ENCODE results near the gene IMMP2L. TPM values are rescaled to one million over a fixed set of nuclear protein-coding genes. Genes with fewer than 3 reads are reported as not detected.

Gene IMMP2L
- total RNA-seq, 1 donor from 2014 or later, result 21.5 TPM

- DNase-seq (ENCODE audit: low spot score), result no peak
- H3K9me3 Mint-ChIP-seq, result no peaks in the 10 kb centered on the region
- no peaks in the 10 kb centered on the region for H3K27me3 Mint-ChIP-seq (ENCODE audit: insufficient read depth, low read depth)
Observed at GRCh38 chr7:110905773-110906566, 656.3 kb downstream of the IMMP2L start.

GRCh38 chr7:110898516-110898915 lies 663.8 kb downstream of the IMMP2L start:
- Histone ChIP-seq H4K20me1 (ENCODE audit: low read depth) (no peaks in the 10 kb centered on the region), H3K9ac (no peak overlapping the region), H3K4me2 (no peak overlapping the region), H3K27me3 (no peaks in the 10 kb centered on the region), H3K4me3 (no peak overlapping the region), H2AFZ (replicated peaks) (no peak overlapping the region), H3K79me2 (ENCODE audit: low read depth) (no peaks in the 10 kb centered on the region), H3F3A (ENCODE audit: low read depth) (no peaks in the 10 kb centered on the region), H3K27ac (no peak overlapping the region), H3K4me1 (no peaks in the 10 kb centered on the region), H3K36me3 (no peaks in the 10 kb centered on the region), H3K9me3 (ENCODE audit: low read depth) (peaks cover 6% of the 10 kb centered on the region)
- Mint-ChIP-seq H3K36me3 (no peaks in the 10 kb centered on the region), H3K27ac (no peak overlapping the region), H3K27me3 (ENCODE audit: insufficient read depth, low read depth) (no peaks in the 10 kb centered on the region), H3K4me1 (no peaks in the 10 kb centered on the region), H3K9me3 (peaks cover 14% of the 10 kb centered on the region), H3K4me3 (no peak overlapping the region)
- DNase-seq (ENCODE audit: low spot score), result no peak
- TF ChIP-seq CTCF (IDR thresholded peaks at IDR 0.05) (no peak), EZH2phosphoT487 (IDR thresholded peaks at IDR 0.05) (no peak), EZH2 (IDR thresholded peaks at IDR 0.05) (no peak)

More at GRCh38 chr7:110905773-110906566, 656.3 kb downstream of the IMMP2L start:
- Mint-ChIP-seq H3K27ac (no peak overlapping the region), H3K4me3 (no peak overlapping the region), H3K4me1 (no peaks in the 10 kb centered on the region), H3K36me3 (no peaks in the 10 kb centered on the region)
- Histone ChIP-seq H3K9ac (no peak overlapping the region), H3K36me3 (no peaks in the 10 kb centered on the region), H3K4me3 (no peak overlapping the region), H3K27ac (no peak overlapping the region), H3K27me3 (no peaks in the 10 kb centered on the region), H4K20me1 (ENCODE audit: low read depth) (no peaks in the 10 kb centered on the region), H3K4me2 (no peak overlapping the region), H3K4me1 (no peaks in the 10 kb centered on the region), H2AFZ (replicated peaks) (no peak overlapping the region), H3K79me2 (ENCODE audit: low read depth) (no peaks in the 10 kb centered on the region), H3F3A (ENCODE audit: low read depth) (no peaks in the 10 kb centered on the region), H3K9me3 (ENCODE audit: low read depth) (no peaks in the 10 kb centered on the region)
- TF ChIP-seq EZH2phosphoT487 (IDR thresholded peaks at IDR 0.05) (no peak), CTCF (IDR thresholded peaks at IDR 0.05) (no peak), EZH2 (IDR thresholded peaks at IDR 0.05) (no peak)

GRCh38 chr7:110897538-110897937 lies 664.8 kb downstream of the IMMP2L start:
- H3K36me3 Mint-ChIP-seq, result no peaks in the 10 kb centered on the region

GRCh38 chr7:110894111-110894510 lies 668.2 kb downstream of the IMMP2L start:
- Histone ChIP-seq H3K36me3 (no peaks in the 10 kb centered on the region), H3K27me3 (no peaks in the 10 kb centered on the region), H2AFZ (replicated peaks) (no peak overlapping the region), H3K9me3 (ENCODE audit: low read depth) (peaks cover 6% of the 10 kb centered on the region), H3K79me2 (ENCODE audit: low read depth) (no peaks in the 10 kb centered on the region), H3F3A (ENCODE audit: low read depth) (no peaks in the 10 kb centered on the region), H3K4me1 (no peaks in the 10 kb centered on the region), H3K4me2 (no peak overlapping the region), H3K4me3 (no peak overlapping the region), H3K27ac (no peak overlapping the region), H3K9ac (no peak overlapping the region), H4K20me1 (ENCODE audit: low read depth) (no peaks in the 10 kb centered on the region)
- DNase-seq (ENCODE audit: low spot score), result no peak
- H3K27me3 Mint-ChIP-seq (ENCODE audit: insufficient read depth, low read depth), result no peaks in the 10 kb centered on the region
- no peaks in the 10 kb centered on the region for H3K4me1 Mint-ChIP-seq
- H3K4me3 Mint-ChIP-seq, result no peak overlapping the region
- TF ChIP-seq EZH2 (IDR thresholded peaks at IDR 0.05), result no peak
- no peak for TF ChIP-seq EZH2phosphoT487 (IDR thresholded peaks at IDR 0.05)
- no peak for TF ChIP-seq CTCF (IDR thresholded peaks at IDR 0.05)
- H3K36me3 Mint-ChIP-seq, result no peaks in the 10 kb centered on the region
- H3K9me3 Mint-ChIP-seq, result peaks cover 14% of the 10 kb centered on the region
- H3K27ac Mint-ChIP-seq, result no peak overlapping the region

More at GRCh38 chr7:110897538-110897937, 664.8 kb downstream of the IMMP2L start:
- H3F3A ChIP-seq (ENCODE audit: low read depth), result no peaks in the 10 kb centered on the region
- no peaks in the 10 kb centered on the region for H3K79me2 ChIP-seq (ENCODE audit: low read depth)
- TF ChIP-seq EZH2 (IDR thresholded peaks at IDR 0.05), result no peak
- H3K9me3 ChIP-seq (ENCODE audit: low read depth), result peaks cover 6% of the 10 kb centered on the region
- peaks cover 14% of the 10 kb centered on the region for H3K9me3 Mint-ChIP-seq
- H3K27me3 Mint-ChIP-seq (ENCODE audit: insufficient read depth, low read depth), result no peaks in the 10 kb centered on the region
- H3K4me3 ChIP-seq, result no peak overlapping the region
- no peak overlapping the region for H3K4me2 ChIP-seq
- DNase-seq (ENCODE audit: low spot score), result no peak
- no peak overlapping the region for H3K27ac Mint-ChIP-seq
- H3K27ac ChIP-seq, result no peak overlapping the region
- no peaks in the 10 kb centered on the region for H3K4me1 Mint-ChIP-seq
- H4K20me1 ChIP-seq (ENCODE audit: low read depth), result no peaks in the 10 kb centered on the region
- no peaks in the 10 kb centered on the region for H3K4me1 ChIP-seq
- no peak overlapping the region for H3K4me3 Mint-ChIP-seq
- no peaks in the 10 kb centered on the region for H3K36me3 ChIP-seq
- H2AFZ ChIP-seq (replicated peaks), result no peak overlapping the region
- no peaks in the 10 kb centered on the region for H3K27me3 ChIP-seq
- H3K9ac ChIP-seq, result no peak overlapping the region
